ENCODE results near the gene ITGB3.

- TF ChIP-seq, protein P1, sequence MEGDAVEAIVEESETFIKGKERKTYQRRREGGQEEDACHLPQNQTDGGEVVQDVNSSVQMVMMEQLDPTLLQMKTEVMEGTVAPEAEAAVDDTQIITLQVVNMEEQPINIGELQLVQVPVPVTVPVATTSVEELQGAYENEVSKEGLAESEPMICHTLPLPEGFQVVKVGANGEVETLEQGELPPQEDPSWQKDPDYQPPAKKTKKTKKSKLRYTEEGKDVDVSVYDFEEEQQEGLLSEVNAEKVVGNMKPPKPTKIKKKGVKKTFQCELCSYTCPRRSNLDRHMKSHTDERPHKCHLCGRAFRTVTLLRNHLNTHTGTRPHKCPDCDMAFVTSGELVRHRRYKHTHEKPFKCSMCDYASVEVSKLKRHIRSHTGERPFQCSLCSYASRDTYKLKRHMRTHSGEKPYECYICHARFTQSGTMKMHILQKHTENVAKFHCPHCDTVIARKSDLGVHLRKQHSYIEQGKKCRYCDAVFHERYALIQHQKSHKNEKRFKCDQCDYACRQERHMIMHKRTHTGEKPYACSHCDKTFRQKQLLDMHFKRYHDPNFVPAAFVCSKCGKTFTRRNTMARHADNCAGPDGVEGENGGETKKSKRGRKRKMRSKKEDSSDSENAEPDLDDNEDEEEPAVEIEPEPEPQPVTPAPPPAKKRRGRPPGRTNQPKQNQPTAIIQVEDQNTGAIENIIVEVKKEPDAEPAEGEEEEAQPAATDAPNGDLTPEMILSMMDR (IDR thresholded peaks at IDR 0.05; ENCODE audit: borderline replicate concordance, extremely low read depth, low read length, poor library complexity, severe bottlenecking), result no peak
- no peak for TF ChIP-seq EZH2 (IDR thresholded peaks at IDR 0.05; ENCODE audit: borderline replicate concordance, low read depth, low read length, severe bottlenecking)
Measured at GRCh38 chr17:47250855-47251254, 2.8 kb upstream of the ITGB3 start.
